Keratinocyte (primary cell): ENCODE results near the gene TEP1. TPM values are rescaled to one million over a fixed set of nuclear protein-coding genes. Genes with fewer than 3 reads are reported as not detected.
A peak's percentile ranks its signal among the peaks of the same experiment; 100 is the strongest.

ENCODE experiments used
- DNase-seq: peaks from one replicate; pipeline ENCODE4 v3.0.0-alpha.2; 2011; ENCODE audit warnings: low read depth, missing footprints, low spot score
- FAIRE-seq: peaks from 2 replicates; lab custom pipeline; 2011; peaks lifted over from hg19 to GRCh38; lab: Jason Lieb, UNC
- H2AFZ ChIP-seq: 2 replicates; pipeline ENCODE4 v1.6.0; 2012; ENCODE audit warnings: low read length, control low read depth, inconsistent platforms; ENCODE audit not compliant: control insufficient read depth
- H3K27ac ChIP-seq: 2 replicates; pipeline ENCODE4 v1.5.1; 2011; ENCODE audit warnings: low read length; ENCODE audit not compliant: control insufficient read depth, insufficient read depth
- H3K27me3 ChIP-seq: 3 replicates; pipeline ENCODE4 v1.6.0; 2011; ENCODE audit warnings: low read length; ENCODE audit not compliant: control insufficient read depth, insufficient read depth; ENCODE audit errors: extremely low read depth
- H3K36me3 ChIP-seq, 2 experiments: 2 replicates in 1 of 2; 3 replicates in 1 of 2; pipeline ENCODE4 v1.5.1; 2011; ENCODE audit warnings: low read length in 2 of 2, mild to moderate bottlenecking in 1 of 2; ENCODE audit not compliant: control insufficient read depth in 2 of 2, insufficient read depth in 2 of 2; ENCODE audit errors: extremely low read depth in 1 of 2
- H3K4me1 ChIP-seq: 3 replicates; pipeline ENCODE4 v1.5.1; 2011; ENCODE audit warnings: low read length; ENCODE audit not compliant: control insufficient read depth, insufficient read depth; ENCODE audit errors: extremely low read depth
- H3K4me2 ChIP-seq: 3 replicates; pipeline ENCODE4 v1.6.0; 2011; ENCODE audit warnings: low read depth, low read length; ENCODE audit not compliant: control insufficient read depth, insufficient read depth; ENCODE audit errors: extremely low read depth
- H3K4me3 ChIP-seq, 3 experiments: fragments of 200-600 bp in 1 of 3; sonication (generic) in 1 of 3; 2 replicates in 2 of 3; 3 replicates in 1 of 3; pipeline ENCODE4 v1.5.1; 2011 to 2016; ENCODE audit warnings: low read length in 3 of 3, mild to moderate bottlenecking in 3 of 3, control low read depth in 2 of 3, inconsistent platforms in 1 of 3, low read depth in 1 of 3, mixed read lengths in 1 of 3, mixed run types in 1 of 3, moderate library complexity in 1 of 3; ENCODE audit not compliant: control insufficient read depth in 2 of 3, insufficient read depth in 2 of 3; ENCODE audit errors: extremely low read depth in 1 of 3
- H3K79me2 ChIP-seq: 2 replicates; pipeline ENCODE4 v1.6.0; 2012; ENCODE audit warnings: low read length; ENCODE audit not compliant: control insufficient read depth, insufficient read depth
- H3K9ac ChIP-seq: 3 replicates; pipeline ENCODE4 v1.6.0; 2011; ENCODE audit warnings: low read length; ENCODE audit not compliant: control insufficient read depth, insufficient read depth; ENCODE audit errors: extremely low read depth
- H3K9me1 ChIP-seq: 3 replicates; pipeline ENCODE4 v1.6.0; 2011; ENCODE audit warnings: low read length; ENCODE audit not compliant: control insufficient read depth, insufficient read depth; ENCODE audit errors: extremely low read depth
- H3K9me3 ChIP-seq: 2 replicates; pipeline ENCODE4 v1.5.1; 2012; ENCODE audit warnings: low read depth, low read length; ENCODE audit not compliant: control insufficient read depth
- H4K20me1 ChIP-seq: 3 replicates; pipeline ENCODE4 v1.6.0; 2011; ENCODE audit warnings: low read length; ENCODE audit not compliant: control insufficient read depth, insufficient read depth; ENCODE audit errors: extremely low read depth
- CTCF ChIP-seq, 3 experiments: IDR thresholded peaks in 1 of 3; conservative IDR thresholded peaks in 1 of 3; optimal IDR thresholded peaks in 1 of 3; 2 replicates in 2 of 3; 3 replicates in 1 of 3; pipeline versions ENCODE3 to v1.5.1; 2011; ENCODE audit warnings: low read length in 3 of 3, mild to moderate bottlenecking in 3 of 3, moderate library complexity in 2 of 3, control low read depth in 1 of 3, inconsistent platforms in 1 of 3; ENCODE audit not compliant: insufficient read depth in 2 of 3; ENCODE audit errors: extremely low read depth in 1 of 3
- EZH2 ChIP-seq: IDR thresholded peaks from one replicate; pipeline ENCODE4 v1.6.1; 2012; ENCODE audit warnings: inconsistent platforms, mild to moderate bottlenecking, low read length, moderate library complexity
- dilution Hi-C: fragments of 300-500 bp; cut with MboI; formaldehyde crosslinking; loops from one replicate; pipeline ENCODE4 v1.7.0; 2020; ENCODE audit warnings: low sequenced_read_pairs; ENCODE audit not compliant: extremely low pct_ligation_motif_present
- polyA plus RNA-seq, 5 experiments: library from polyadenylated mRNA; depleted of rRNA in 3 of 5; stranded (reverse) in 3 of 5; stranded (forward) in 1 of 5; unstranded in 1 of 5; fragments of >200 nt; gene quantifications; 1 replicate in 1 of 5; 2 replicates in 3 of 5; 3 replicates in 1 of 5; pipeline versions ENCODE4 v1.2.1 to v1.2.3, GENCODE V29; 2011 to 2012; ENCODE audit warnings: missing spikeins in 2 of 5, low read depth in 1 of 5, low replicate concordance in 1 of 5

The TEP1 gene
- polyA plus RNA-seq, 1 donor (not counting 4 experiments of a cell fraction or from before 2014, with no cell fraction given), result 16.6 TPM

- no peaks in the 10 kb centered on the region for H3K9me3 ChIP-seq
- no peak for FAIRE-seq
- DNase-seq, result no peak
- H3K4me1 ChIP-seq, result peaks cover 19% of the 10 kb centered on the region
- H3K79me2 ChIP-seq, result peaks cover 64% of the 10 kb centered on the region
- no peak overlapping the region for H3K27ac ChIP-seq
- H3K4me3 ChIP-seq, result peak overlapping the region in 2 of 3 experiments; percentile 24 to 25
- dilution Hi-C loops, result no loop called here
- peak overlapping the region; percentile 62 for H3K4me2 ChIP-seq
- no peaks in the 10 kb centered on the region for H4K20me1 ChIP-seq
- H3K36me3 ChIP-seq, result peaks cover 8 to 15% of the 10 kb centered on the region in 2 experiments
- no peaks in the 10 kb centered on the region for H3K9me1 ChIP-seq
- H3K9ac ChIP-seq, result no peak overlapping the region
- no peak for TF ChIP-seq EZH2
- TF ChIP-seq CTCF (optimal IDR thresholded peaks at IDR 0.05 in 1 of 3, IDR thresholded peaks at IDR 0.05 in 1 of 3, conservative IDR thresholded peaks at IDR 0.05 in 1 of 3; ENCODE audit: extremely low read depth in 1 of 3, insufficient read depth in 2 of 3, low read length in 3 of 3), result no peak
- H3K27me3 ChIP-seq, result no peaks in the 10 kb centered on the region
- no peak overlapping the region for H2AFZ ChIP-seq
Observed at GRCh38 chr14:20331053-20331613, 82.2 kb downstream of the TEP1 start.

DNA sequence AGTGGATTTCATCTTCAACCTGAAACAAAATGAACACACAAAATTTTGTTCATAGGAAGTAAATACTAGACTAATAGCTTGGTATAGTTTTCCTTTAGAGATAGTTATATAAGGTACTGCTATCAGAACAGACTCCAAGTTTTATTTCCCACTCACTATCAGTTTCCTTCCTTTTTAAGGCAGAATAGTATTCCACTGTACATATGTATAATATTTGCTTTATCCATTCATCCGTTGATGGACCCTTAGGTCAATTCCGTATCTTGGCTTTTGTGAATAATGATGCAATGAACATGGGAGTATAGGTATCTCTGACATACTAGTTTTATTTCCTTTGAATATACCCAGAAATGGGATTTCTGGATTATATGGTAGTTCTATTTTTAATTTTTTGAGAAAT, 83.9 kb downstream of the TEP1 start:
- no peaks in the 10 kb centered on the region for H3K9me3 ChIP-seq
- DNase-seq (no peak), FAIRE-seq (no peak)
- H3K27ac ChIP-seq, result no peak overlapping the region
- no peak overlapping the region for H2AFZ ChIP-seq
- dilution Hi-C loops, result no loop called here
- no peaks in the 10 kb centered on the region for H3K27me3 ChIP-seq
- H3K36me3 ChIP-seq, result peaks cover 12 to 15% of the 10 kb centered on the region in 2 experiments
- H3K4me3 ChIP-seq, result no peak overlapping the region
- no peaks in the 10 kb centered on the region for H4K20me1 ChIP-seq
- H3K4me2 ChIP-seq, result no peak overlapping the region
- H3K79me2 ChIP-seq, result peaks cover 70% of the 10 kb centered on the region
- H3K9ac ChIP-seq, result no peak overlapping the region
- TF ChIP-seq CTCF (optimal IDR thresholded peaks at IDR 0.05 in 1 of 3, IDR thresholded peaks at IDR 0.05 in 1 of 3, conservative IDR thresholded peaks at IDR 0.05 in 1 of 3; ENCODE audit: extremely low read depth in 1 of 3, insufficient read depth in 2 of 3, low read length in 3 of 3), result no peak
- TF ChIP-seq EZH2, result no peak
- peaks cover 19% of the 10 kb centered on the region for H3K4me1 ChIP-seq
- no peaks in the 10 kb centered on the region for H3K9me1 ChIP-seq
